ENCODE data around the gene ARL10.

Gene ARL10

DNA sequence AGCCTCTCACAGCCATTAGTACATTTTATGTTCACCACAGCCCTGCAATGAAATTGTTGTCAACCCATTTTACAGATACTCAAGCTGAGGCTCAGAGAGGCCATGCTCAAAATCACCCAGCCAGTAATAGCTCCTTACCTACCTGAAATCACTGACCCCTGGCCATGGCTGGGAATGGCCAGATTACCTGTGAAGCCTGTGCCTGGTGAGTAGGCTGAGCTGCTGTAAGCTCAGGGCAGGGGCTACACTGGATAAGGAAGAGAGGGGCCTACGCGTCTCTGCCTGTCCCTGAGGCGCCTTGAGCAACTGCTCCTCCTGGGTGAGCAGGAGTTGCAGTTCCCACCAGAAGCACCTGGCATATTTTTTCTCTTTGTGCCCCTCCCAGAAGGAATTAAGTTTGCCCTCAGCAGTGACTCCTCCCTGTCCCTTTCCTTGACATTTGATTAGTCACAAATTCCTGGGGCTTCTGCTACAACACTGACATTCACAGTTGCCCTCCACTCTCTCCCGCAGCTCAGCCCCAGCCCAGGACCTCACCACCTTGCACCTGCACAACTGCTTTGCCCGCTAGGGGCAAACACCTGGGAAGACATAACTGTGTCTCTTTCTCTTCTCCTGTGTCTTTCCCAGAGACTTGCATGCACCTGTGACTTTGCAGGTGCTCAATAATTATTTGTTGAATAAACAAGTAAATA lies 45.3 kb downstream of the ARL10 start:
- DNase-seq (ENCODE audit: low spot score), result peak; percentile 58

DNA sequence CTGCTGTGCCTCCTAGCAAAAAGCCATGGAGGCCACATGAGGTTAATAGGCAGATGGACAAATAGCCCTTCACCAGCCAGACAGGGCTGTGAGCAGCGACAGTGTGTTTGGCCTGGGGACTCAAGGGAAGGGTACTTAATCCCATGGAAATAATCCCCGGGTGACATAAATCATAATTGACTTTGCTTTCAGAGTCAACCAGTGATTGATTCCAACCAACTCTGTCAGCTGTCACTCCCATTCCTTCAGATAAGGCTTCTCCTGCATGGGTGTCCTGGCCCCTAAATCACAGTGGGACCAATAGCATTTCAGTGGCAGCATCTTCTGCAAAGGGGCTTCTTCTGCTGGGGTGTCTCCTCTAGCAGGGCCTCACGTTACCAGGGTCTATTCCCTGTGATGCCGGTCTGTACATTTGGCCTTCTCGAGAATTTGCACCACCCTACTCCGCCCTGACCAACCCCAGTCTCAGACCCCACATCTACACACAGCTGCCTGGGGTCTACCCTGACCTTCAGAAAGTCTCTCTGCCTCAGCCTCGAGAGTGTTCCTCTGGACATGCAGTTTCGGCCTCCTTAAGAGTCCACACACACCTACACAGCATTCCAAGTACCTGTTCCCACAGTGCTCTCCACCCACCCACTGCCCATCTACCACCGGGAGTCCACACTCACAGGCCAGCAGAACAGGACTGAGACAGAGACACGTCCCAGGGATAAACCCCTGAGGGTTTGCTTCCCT lies 47.4 kb downstream of the ARL10 start:
- DNase-seq (ENCODE audit: low spot score), result no peak

DNA sequence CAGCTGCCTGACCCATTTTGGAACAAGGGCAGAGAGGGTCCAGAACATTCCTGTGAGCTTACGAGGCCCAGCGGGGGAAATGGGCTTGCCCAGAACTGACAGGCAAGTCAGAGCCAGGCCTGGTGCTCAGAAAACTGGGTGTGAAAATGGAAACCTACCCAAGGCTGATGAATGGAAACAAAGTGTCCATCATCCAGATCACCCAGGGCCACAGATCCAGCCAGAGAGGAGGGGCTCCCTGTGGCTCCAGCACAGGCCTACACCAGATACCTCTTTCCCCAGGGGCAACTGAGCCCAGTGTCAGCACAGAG lies 47.9 kb downstream of the ARL10 start:
- no peak for DNase-seq (ENCODE audit: low spot score)

DNA sequence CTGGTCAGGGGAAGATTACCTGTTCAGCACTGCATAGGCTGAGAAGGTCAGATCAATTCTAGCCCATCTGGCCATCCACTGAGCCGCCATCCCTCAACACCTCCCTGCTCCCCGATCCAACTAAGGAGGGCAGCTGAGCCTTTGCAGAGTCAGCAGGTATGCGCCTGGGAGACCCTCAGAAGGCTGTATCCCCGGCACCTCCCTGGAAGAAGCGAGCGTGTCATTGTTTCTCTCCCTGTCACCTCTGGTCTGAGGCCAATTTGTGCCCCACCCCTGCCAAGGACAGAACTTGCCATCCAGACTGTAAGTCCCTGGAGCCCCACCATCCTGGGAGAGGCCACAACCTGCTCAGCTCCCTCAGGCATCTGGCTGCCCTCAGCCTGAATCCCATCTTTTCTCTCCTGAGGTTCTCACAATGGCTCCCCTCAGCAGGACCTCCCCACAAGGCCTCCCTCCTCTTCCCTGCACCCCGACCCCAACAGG lies 48.5 kb downstream of the ARL10 start:
- DNase-seq (ENCODE audit: low spot score), result no peak

DNA sequence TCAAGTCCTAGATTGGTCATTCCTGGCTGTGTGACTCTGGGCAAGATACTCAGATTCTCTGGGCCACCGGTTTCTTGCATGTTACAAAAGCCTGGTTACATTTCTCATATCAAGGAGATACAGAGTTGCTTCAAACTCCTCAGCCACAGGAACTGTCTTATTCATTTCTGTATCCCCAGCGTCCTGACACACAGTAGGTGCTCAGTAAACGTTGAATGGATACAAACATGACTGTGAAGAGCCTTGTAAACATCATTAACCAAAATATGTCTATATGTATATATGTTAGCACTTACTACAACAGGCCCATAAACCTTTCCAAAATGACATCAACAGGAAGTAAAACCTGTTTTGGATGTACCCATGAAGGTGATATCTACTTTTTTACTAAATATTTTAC lies 49.4 kb downstream of the ARL10 start:
- DNase-seq (ENCODE audit: low spot score), result no peak

DNA sequence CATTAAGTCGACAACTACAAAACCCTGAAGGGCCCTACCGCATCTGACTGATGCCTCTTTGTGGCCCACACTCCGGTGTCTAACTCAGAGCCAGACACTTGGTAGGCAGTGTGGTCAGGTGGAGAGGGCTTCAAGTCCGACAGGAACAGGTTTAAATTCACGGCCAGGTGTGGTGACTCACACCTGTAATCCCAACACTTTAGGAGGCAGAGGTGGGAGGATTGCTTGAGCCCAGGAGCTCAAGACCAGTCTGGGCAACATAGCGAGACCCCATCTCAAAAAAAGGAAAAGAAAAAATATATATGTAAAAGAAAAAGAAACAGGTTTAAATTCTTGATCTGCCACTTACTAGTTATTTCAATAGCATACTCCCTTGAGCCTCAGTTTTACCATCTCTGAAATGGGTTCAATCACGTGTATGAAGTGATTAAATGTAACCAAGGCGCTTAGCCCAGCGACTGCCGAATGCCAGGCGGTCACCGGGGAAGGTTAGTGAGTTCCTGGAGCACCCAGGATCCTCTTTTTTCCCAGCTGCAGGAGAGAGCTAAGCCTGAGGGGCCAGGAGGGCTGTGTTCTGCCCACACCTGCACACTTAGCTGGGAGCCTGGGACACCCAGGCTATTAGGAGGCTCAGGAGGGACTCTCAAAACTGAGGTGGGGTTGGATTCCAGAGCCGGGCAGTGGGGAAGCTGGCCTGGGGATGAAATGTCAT lies 50.1 kb downstream of the ARL10 start:
- peak; percentile 27 for DNase-seq (ENCODE audit: low spot score)

DNA sequence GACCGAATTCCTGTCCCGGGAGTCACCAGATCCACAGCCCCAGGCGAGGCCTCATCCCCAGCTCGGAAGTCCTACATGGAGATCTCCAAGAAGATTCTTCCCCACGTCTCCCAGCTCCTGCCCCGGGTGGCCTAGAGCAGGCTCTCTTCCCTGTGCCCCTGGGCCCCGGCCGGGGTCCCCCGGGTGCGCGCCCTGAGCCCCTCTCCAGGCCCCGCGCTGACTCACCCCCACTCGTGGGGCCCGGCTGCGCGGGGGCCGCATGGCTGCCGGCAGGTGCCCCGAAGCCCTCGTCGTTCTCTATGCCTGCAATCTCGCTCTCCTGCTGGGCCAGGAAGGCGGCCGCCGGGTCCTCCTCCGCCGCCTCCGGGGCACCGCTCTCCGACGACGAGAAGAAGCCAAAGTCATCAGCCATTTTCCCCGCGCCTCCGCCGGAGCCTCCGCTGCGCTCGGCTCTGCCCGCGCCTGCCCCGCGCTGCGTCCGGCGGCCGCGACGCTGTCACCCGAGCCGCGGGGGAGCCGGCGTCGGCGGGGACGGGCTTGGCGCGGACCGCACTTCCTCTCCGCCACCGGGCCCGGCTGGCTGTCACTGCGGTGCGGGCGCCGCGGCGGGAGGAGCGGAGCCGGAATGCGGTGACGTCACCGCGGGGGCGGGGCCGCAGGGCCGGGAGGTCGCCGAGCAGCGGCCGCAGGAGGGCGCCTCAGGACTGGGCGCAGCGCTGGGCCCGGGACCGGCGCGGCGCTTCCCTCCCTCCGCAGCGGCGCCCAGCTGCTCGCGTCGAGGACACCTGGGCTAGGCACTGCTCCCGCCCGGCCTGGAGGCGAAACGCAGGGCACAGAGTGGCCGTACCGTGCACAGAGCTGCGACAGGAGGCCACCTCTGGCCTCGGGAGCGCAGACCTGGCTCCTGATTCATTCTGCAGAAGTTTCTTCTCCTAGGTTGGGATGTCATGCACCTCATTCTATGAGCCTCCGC lies 51.0 kb downstream of the ARL10 start, which contains the start of gene CLTB:
CLTB (minus strand) TSS at position 588 of the 973 bp plus-strand sequence; CDS start at position 412, 176 bp downstream.
- DNase-seq (ENCODE audit: low spot score), result peak; percentile 91

DNA sequence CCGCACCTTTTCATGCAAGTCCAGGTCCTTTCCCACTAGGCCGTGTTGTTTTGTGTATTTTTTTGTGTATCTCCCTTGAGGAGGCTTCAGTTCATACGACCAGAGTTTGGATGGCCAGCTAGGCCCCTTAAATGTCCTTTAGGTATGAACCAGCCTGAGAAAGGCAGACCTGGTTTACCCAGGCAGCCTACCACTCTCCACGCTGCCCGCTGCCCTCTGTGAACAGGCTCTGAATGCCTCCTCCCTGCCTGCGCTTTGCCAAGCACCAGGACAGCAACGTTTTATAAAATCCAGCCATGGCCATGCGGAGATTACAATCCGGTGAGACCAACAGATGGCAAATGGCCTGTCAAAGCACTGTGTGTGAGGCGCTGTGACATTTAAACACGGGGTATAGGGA lies 51.7 kb downstream of the ARL10 start:
- DNase-seq (ENCODE audit: low spot score), result no peak

DNA sequence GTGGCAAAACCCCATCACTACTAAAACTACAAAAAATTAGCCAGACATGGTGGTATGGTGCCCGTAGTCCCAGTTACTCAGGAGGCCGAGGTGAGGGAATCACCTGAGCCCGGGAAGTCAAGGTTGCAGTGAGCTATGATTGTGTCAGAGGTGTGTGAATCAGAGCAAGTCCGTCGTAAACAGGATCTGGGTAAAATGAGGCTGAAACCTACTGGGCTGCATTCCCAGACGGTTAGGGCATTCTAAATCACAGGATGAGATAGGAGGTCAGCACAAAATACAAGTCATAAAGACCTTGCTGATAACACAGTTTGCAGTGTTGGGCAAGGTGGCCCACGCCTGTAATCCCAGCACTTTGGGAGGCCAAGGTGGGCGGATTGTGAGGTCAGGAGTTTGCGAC lies 53.0 kb downstream of the ARL10 start:
- DNase-seq (ENCODE audit: low spot score), result peak; percentile 93

DNA sequence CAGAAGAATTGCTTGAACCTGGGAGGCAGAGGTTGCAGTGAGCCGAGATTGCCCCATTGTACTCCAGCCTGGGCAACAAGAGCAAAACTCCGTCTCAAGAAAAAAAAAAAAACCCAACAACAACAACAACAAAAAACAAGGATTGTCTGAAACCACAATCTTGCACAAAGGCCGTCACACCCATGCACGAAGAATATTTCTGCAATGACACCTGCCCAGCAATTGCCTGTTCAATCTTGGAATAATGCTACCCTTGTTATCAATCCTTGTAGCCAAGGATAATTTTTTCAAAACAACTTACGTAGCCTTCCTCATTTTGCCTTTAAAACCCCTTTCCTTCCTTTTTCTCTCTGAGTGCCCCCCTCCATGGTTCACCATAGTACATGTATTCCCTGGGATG lies 54.8 kb downstream of the ARL10 start:
- no peak for DNase-seq (ENCODE audit: low spot score)

DNA sequence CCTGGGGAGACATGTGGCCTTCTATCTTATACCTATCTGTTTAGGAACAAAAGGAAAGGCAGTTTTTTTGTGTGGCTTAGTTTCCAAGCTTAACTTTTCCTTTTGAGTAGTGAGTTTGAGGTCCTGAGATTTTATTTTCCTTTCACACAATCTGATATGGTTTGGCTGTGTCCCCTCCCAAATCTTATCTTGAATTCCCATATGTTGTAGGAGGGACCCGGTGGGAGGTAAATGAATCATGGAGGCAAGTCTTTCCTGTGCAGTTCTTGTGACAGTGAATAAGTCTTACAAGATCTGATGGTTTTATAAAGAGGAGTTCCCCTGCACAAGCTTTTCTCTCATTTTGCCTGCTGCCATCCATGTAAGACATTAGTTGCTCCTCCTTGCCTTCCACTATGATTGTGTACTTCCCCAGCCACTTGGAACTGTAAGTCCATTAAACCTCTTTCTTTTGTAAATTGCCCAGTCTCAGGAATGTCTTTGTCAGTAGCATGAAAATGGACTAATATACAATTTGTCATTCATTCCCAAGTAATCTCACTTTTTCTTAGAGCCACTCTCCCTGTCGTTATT lies 55.8 kb downstream of the ARL10 start:
- DNase-seq (ENCODE audit: low spot score), result no peak

DNA sequence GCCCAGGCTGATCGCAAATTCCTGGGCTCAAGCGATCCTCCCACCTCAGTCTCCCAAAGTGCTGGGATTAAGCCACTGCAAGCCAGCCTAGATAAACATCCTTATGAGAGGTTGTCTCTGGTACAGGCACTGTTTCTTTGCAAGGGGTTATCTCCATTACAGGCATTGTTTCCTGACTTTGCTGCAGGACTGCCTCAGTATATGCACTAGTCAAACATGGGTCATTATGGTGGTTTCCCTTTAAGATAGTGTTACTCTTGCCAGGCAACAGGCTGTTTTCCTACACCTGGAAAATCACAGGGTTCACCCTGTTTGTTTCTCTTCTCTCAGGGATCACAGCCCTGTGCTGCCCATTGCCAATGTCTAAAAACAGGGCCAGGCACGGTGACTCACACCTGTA lies 58.9 kb downstream of the ARL10 start:
- DNase-seq (ENCODE audit: low spot score), result no peak

DNA sequence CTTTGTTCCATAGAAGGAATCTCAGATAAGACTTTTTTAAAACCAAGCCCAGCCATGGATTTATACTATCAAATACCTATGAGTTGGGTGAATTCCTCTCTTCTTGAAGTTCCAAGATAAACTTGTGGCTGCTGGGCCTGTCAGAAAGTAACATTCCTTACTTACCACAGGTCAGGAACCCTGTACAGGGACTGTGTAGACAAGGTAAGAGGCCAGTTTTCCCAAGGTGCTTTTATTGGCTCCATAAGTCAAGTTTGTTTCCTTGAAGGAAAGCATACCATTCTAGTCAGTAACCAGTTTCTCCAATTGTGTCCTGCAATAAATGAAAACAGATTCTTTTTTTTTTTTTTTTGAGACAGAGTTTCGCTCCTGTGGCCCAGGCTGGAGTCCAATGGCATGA lies 59.9 kb downstream of the ARL10 start:
- peak; percentile 76 for DNase-seq (ENCODE audit: low spot score)

DNA sequence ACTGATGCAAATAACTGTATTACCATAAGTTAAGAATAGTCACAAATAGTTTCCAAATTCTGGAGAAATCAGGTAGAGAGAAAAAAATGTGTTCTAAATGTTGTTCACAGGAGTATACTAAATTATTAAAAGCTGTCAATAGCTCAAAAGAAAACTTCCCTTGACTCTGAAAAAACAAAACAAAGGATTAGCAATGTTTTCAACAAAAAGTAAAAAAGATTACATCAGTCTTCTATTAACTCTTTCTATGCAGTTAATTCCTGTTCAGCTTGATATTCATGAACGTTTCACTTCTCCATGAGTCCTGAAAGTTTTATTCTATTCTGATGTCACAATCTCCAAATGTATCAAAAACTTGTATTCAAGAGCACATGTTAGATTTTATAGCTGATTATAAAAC lies 60.5 kb downstream of the ARL10 start:
- DNase-seq (ENCODE audit: low spot score), result no peak

DNA sequence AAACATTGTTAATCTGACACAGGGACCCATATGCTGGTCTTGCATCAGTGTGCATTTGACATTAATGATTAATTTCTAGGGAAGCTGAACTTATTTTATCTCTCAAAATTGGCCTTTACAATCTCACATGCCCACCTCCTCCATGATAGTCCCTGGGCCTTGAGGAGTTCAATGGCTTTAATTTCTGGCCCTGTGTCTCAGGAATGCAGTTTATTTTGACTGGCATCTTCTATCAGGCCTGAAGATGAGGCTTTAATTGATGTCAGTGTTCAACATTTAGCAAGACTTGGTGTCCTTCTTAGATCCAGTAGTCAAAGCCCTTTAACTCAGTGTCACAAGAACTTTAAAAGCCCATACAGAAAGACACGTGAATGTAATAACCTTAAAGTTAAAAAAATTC lies 61.6 kb downstream of the ARL10 start:
- DNase-seq (ENCODE audit: low spot score), result no peak

DNA sequence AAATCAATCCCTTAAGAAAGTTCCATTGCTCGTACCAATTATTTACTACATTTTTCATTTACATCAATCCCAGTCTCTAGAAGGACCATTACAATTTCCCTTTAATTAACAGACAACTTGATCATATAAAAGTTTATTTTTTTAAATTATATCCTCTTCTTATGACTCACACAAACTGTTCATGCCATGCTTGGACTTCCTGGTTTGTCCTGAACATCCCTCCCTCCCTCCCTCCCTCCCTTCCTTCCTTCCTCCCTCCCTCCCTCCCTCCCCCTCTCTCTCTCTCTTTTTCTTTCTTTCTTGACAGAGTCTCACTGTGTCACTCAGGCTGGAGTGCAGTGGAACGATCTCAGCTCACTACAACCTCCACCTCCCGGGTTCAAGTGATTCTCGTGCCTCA lies 62.7 kb downstream of the ARL10 start:
- peak; percentile 62 for DNase-seq (ENCODE audit: low spot score)

DNA sequence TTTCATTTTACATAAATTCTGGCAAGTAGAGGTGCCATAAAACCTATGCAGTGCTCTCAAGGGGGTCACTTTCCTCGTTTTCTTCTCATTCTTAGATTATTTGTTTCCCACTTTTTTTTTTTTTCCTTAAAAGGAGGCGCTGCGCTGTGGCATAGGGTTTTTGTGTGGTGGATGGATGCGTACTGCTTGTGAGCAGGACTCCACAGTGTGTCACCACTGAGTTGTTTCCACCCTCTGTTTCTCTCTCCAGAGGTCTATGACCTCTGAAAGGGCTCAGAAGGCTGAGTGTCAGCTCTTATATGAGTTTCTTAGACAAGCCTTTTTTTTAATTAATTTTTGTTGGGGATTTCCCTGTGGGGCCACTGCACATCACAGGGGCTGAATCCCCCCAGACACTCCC lies 64.7 kb downstream of the ARL10 start:
- no peak for DNase-seq (ENCODE audit: low spot score)

All from kidney tubule cell (primary cell).